Measurements from ENCODE around the gene PTPRN2.
"Not testable (repeated sequence)": the region's sequence is repeated elsewhere in the genome, so short reads cannot be mapped to it uniquely, and the experiment has no call there.

Gene PTPRN2

GRCh38 chr7:158530800-158531609, 56.6 kb downstream of the PTPRN2 start:
- no peak for DNase-seq

DNA sequence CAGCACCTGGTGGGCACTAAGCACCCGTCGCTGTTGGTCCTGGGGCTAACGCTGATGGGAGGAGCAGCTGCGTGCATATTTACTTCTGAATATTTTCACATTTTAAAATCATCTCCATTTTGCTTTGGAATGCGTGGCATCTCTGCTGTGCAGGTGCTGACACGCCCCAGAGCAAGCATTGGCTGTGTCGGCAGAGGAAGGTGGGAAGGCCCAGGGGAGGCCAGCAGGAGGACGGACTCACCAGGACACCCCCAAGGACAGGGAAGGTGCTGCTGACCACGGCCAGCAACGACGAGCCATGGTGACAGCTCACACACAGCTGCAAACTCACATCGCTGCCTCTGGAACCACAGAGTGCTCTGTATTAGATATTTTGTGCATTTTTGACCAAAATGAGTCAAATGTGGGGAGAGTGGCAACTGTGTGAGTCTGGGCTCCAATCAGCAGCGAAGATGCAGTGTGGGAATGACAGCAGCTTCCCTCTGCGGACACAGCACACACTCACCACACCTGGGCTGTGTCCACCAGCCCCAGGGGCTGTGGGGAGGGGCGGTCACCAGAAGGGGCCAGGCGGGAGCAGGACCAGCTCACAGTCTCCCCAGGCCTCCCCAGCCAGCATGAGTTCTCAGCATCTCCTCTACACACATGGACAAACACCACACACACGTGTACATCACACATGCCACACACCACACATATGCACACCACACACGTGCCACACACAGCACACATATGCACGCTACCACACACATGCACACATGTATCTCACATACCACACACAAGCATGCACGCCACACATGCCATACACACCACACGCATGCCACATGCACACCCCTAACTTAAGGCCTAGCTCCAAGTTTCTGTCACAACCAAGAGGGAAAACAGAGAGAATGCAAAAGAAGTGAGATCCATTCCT, 58.2 kb downstream of the PTPRN2 start:
- no peak for DNase-seq

- DNase-seq = no peak
Observed at GRCh38 chr7:158527915-158528502, 59.6 kb downstream of the PTPRN2 start.

DNA sequence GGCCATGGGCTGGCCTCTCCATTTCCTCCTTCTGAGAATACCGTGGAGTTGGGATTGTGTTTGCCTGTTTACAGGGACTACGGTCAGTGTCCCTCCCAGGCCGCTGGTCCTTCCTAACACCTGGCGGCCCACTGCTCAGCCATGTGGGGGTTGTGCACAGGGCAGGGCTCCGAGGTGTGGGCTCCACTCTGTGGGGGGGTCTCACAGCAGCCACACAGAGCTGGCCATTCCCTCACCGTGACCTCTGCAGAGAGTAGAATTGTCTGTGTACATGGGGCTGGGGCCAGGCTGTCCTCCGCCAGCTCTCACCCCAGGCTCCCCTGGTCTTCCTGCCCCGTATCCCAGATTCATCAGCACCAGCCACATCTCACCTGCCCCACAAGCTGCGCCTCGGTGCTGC, 60.1 kb downstream of the PTPRN2 start:
- no peak for DNase-seq

DNA sequence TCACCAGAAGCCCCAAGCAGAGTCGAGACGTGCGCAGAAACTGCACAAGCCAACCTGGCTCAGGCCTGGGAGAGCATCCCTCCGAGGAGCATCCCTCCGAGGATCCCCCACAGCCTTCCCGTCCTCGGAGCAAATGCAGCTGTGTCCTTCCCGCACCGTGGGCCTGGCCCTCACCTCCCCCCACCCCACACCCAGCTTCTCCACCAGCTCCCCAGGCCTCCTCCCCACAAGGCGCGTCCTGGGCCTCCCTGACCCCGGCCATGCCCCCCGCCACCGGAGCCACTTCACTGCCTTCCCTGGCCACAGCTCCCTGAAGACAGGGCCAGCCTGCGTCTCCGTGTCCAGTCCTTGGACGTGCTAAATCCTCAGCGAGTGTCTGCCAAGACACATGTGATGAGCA, 60.6 kb downstream of the PTPRN2 start:
- DNase-seq = no peak

DNA sequence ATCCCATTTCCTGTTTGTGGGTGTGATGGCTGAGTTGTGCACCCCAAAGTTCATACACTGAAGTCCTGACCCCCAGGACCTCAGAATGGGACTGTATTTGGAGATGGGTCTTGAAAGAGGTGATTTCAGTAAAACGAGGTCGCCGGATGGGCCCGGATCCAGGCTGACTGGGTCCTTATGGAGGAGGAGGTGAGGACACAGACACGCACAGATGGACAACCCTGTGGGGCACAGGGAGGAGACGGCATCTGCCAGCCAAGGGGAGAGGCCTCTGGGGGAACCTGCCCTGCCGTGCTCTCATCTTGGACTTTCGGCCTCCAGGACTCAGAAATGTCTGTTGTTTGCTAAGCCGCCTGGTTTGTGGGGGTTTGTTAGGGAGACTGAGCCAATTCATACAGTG, 61.1 kb downstream of the PTPRN2 start:
- no peak for DNase-seq

- DNase-seq = no peak
Observed at GRCh38 chr7:158525648-158526484, 61.8 kb downstream of the PTPRN2 start.

DNA sequence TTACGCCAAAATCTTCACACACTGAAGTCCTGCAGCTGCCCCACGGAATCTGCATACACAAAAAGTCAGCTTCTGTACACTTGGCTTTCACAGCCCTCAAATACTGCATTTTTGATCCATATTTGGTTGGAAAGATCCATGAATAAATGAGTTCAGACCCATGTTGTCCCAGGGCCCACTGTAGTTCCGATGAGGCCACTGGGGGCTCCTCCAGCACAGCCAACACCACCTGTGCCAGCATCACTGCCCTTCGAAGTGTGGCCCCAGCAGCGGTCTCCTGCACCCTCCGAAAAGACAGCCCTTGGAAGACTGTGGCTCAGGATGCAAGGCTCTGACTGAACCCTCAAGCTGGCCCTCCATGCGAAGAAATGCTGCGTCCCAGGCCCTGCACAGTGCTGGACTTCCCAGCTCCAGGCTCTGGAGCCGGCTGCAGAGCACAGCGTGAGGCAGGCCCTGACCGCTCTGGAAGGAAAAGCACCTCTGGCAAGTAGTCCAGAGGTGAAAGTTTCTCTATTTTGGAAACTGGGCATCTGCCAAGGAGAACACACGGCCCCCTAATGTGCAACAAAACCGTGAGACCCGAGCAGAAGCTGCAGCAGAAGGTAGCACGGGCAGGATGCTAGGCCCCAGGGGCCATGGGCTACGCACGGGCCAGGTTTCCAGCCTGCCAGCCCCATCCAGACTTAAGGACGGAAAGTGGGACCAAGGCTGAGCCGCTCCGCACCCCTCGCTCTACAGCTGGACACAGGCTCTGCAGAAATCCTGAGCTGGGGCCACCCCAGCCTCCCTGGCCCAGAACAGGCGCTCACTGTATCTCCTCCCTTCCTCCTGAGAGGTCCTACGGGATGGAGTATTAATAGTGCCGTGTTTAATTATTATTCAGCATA, 62.6 kb downstream of the PTPRN2 start:
- DNase-seq = no peak

DNA sequence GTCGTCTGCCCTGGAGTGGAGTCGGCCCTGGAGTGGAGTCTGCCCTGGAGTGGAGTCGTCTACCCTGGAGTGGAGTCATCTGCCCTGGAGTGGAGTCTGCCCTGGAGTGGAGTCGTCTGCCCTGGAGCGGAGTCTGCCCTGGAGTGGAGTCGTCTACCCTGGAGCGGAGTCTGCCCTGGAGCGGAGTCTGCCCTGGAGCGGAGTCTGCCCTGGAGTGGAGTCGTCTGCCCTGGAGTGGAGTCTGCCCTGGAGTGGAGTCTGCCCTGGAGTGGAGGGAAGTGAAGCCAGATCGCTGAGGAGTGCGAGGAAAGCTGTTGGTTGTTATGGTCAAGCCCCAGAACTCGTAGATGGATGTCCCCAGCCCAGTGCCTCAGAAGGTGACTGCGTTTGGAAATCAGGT, 63.3 kb downstream of the PTPRN2 start:
- not testable (repeated sequence) for DNase-seq

DNA sequence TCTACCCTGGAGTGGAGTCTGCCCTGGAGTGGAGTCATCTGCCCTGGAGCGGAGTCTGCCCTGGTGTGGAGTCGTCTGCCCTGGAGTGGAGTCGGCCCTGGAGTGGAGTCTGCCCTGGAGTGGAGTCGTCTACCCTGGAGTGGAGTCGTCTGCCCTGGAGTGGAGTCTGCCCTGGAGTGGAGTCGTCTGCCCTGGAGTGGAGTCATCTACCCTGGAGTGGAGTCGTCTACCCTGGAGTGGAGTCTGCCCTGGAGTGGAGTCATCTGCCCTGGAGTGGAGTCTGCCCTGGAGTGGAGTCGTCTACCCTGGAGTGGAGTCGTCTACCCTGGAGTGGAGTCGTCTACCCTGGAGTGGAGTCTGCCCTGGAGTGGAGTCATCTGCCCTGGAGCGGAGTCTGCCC, 63.7 kb downstream of the PTPRN2 start:
- not testable (repeated sequence) for DNase-seq

- DNase-seq = not testable (repeated sequence)
Observed at GRCh38 chr7:158523165-158523856, 64.3 kb downstream of the PTPRN2 start.

GRCh38 chr7:158521795-158522194, 65.8 kb downstream of the PTPRN2 start:
- DNase-seq = not testable (repeated sequence)

- DNase-seq = no peak
Observed at GRCh38 chr7:158520825-158521224, 66.8 kb downstream of the PTPRN2 start.

DNA sequence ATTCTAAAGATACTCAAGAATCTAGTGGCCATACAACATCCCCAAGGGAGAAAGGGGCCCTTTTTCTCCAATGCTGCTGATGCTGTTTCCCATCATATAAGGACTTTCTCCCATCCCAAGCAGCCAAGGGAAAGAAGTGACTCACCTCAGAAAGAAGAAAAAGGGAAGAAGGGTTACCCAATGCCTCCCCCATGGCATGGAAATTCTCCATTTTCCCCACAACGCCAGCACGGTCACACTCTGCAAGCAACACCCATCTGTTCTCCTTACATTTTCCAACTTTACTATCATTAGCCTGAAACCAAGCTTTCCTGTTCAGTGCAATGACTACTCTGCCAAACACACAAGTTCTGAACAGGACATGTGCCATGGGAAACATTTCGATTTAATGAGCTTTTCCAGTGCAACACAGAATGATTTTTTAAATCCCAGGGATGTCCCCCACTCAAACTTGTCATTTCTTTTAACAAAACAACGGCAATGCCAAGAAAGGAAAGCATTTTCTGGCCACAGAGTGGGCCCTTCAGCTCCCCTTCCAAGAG, 67.9 kb downstream of the PTPRN2 start:
- no peak for DNase-seq

DNA sequence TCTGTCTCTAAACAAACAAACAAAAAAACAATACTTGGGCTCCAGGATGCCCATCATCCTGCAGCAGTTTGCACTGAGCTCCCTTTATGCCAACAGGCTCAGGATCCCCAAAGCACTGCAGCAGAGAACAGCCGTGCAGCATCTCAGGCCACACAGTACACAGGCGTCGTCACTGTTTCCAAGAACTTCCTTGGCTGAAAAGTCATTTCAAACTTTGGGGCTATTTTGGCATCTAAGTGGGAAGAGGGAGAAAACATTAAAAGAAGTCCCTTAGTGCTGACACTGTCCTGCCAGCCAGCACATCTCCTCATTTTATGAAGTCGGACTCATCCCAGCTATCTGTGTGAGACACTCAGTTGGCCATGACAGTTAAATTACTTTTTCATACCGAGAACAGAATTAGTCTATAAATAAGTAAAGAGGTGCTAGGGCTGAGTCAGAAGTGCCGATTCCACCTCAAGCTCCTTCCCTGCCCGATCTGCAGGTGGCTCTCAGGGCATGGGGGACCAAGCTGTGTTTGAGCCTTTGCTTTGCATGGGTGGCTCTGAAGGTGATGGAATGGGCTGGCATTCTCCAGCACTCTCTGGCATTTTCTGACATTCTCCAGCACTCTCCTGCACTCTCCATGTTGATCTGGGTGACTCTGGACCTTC, 68.5 kb downstream of the PTPRN2 start:
- DNase-seq = no peak

DNA sequence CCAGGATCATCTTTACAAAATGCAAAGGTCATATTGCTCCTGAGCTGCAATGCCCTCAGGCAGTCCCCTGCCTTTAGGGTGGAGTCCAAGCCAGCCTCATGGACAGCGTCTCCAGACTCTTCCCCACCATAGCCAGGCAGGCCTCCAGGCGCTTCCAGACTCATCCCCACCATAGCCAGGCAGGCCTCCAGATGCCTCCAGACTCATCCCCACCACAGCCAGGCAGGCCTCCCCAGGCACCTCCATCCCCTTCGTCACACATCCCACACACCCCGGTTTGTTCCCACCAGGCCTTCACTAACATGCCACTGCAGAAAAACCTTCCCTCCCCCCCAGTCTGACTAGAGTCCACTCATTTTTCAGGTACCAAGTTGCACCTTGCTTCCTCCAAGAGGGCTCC, 70.1 kb downstream of the PTPRN2 start:
- no peak for DNase-seq

- no peak for DNase-seq
Observed at GRCh38 chr7:158517072-158517471, 70.6 kb downstream of the PTPRN2 start.

DNA sequence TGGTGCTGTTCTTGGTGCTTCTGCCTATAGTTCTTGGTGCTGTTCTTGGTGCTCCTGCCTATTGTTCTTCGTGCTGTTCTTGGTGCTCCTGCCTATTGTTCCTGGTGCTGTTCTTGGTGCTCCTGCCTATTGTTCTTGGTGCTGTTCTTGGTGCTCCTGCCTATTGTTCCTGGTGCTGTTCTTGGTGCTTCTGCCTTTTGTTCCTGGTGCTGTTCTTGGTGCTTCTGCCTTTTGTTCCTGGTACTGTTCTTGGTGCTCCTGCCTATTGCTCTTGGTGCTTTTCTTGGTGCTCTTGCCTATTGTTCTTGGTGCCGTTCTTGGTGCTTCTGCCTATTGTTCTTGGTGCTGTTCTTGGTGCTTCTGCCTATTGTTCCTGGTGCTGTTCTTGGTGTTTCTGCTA, 71.1 kb downstream of the PTPRN2 start:
- DNase-seq = no peak

- no peak for DNase-seq
Observed at GRCh38 chr7:158512869-158513268, 74.8 kb downstream of the PTPRN2 start.

- DNase-seq = no peak
Observed at GRCh38 chr7:158512042-158512441, 75.6 kb downstream of the PTPRN2 start.
